Measurements from ENCODE around the gene CCL23. TPM values are rescaled to one million over a fixed set of nuclear protein-coding genes. Genes with fewer than 3 reads are reported as not detected.
"Not testable (repeated sequence)": the region's sequence is repeated elsewhere in the genome, so short reads cannot be mapped to it uniquely, and the experiment has no call there.

Gene CCL23
- total and polyA plus RNA-seq, 2 donors = 0.85 to 16.9 TPM

DNA sequence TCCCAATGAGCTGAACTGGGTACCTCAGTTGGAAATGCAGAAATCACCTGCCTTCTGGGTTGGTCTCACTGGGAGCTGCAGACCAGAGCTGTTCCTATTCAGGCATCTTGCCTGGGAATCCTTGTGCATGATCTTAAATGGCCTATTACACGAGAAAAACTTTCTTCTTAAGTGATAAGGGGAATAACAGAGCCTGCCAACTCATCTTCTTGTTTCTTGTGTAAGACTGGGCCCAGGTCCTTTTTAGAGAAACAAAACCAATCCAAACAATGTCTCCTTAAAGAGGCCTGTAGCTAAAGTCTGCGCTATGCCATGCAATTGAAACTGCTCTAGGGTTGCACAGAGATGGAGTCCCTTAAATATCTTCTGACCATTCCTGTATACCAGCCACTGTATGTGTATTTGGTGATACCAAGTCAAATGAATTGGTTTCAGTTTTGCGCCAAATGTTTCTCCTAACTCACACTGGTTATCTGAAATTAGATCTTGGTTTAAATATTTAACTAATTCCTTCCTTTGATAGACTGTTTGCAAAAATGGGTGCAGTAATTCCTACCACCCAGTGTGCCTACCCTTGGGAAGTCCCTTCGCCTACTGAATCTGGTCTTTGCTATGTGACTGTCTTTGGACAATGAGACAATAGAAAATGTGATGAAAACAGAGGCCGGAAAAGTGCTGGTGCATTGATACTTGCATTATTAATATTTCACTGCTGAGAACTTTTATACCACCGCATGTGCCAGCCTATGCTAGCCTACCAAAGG lies 6.5 kb upstream of the CCL23 start:
- DNase-seq (ENCODE audit: extremely low spot score) = no peak
- Histone ChIP-seq H3K4me1 (ENCODE audit: insufficient read depth) (no peaks in the 10 kb centered on the region), H3K36me3 (ENCODE audit: insufficient read depth) (no peaks in the 10 kb centered on the region), H3K27ac (ENCODE audit: low read depth) (no peak overlapping the region), H3K4me3 (ENCODE audit: low read depth, low read length) (no peak overlapping the region)
- 76% methylated on average over 6 of the region's 6 CpGs for WGBS

DNA sequence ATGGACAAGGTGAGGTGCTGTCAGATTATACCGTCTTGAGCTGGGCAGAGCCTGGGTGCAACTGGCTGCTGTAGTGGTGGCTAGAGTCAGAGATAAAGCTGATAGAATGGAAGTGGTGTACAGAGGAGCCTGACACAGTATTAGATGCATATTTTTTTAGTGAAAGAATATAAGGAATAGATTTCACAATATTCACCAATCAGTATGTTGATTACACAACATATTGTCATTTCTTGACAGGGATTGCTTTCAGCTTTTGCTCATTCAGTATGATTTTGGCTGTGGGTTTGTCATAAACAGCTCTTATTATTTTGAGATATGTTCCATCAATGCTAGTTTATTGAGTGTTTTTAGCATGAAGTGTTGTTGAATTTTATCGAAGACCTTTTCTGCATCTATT lies 1.7 kb upstream of the CCL23 start:
- H3K36me3 ChIP-seq (ENCODE audit: insufficient read depth) = no peaks in the 10 kb centered on the region
- H3K4me3 ChIP-seq (ENCODE audit: low read depth, low read length) = no peak overlapping the region
- no peak overlapping the region for H3K27ac ChIP-seq (ENCODE audit: low read depth)
- no peaks in the 10 kb centered on the region for H3K4me1 ChIP-seq (ENCODE audit: insufficient read depth)
- no peak for DNase-seq (ENCODE audit: extremely low spot score)
- WGBS = 75% methylated on average over 2 of the region's 2 CpGs

DNA sequence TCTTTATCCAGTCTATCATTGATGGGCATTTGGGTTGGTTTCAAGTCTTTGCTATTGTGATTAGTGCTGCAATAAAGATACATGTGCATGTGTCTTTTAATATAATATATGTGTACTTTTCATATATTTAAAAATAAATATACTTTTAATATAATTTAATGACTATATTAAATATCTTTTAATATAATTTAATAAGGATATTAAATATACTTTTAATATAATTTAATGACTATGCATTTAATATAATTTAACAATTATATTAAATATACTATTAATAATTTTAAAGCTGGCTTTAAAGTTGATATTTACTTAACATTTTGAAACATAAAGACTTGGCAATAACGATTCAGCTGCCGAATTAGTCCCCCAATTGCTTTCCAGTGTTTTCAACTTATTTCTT lies 1.2 kb downstream of the CCL23 start:
- H3K4me3 ChIP-seq (ENCODE audit: low read depth, low read length) = no peak overlapping the region
- no peak overlapping the region for H3K27ac ChIP-seq (ENCODE audit: low read depth)
- WGBS = 90% methylated on average over 2 of the region's 2 CpGs
- no peaks in the 10 kb centered on the region for H3K4me1 ChIP-seq (ENCODE audit: insufficient read depth)
- H3K36me3 ChIP-seq (ENCODE audit: insufficient read depth) = no peaks in the 10 kb centered on the region
- no peak for DNase-seq (ENCODE audit: extremely low spot score)

DNA sequence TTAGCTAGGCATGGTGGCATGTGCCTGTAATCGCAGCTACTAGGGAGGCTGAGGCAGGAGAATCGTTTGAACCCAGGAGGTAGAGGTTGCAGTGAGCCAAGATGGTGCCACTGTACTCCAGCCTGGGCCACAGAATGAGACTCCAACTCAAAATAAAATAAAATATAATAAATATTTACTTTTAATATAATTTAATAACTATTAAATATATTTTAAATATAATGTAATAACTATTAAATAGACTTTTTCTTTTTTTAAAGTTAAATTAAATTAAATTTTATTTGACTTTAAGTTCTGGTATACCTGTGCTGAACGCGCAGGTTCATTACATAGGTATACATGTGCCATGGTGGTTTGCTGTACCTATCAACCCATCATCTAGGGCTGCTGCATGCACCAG lies 1.9 kb downstream of the CCL23 start:
- H3K36me3 ChIP-seq (ENCODE audit: insufficient read depth); H3K4me1 ChIP-seq (ENCODE audit: insufficient read depth); H3K4me3 ChIP-seq (ENCODE audit: low read depth, low read length); DNase-seq (ENCODE audit: extremely low spot score); H3K27ac ChIP-seq (ENCODE audit: low read depth): not testable (repeated sequence)
- WGBS = 93% methylated on average over 4 of the region's 4 CpGs

DNA sequence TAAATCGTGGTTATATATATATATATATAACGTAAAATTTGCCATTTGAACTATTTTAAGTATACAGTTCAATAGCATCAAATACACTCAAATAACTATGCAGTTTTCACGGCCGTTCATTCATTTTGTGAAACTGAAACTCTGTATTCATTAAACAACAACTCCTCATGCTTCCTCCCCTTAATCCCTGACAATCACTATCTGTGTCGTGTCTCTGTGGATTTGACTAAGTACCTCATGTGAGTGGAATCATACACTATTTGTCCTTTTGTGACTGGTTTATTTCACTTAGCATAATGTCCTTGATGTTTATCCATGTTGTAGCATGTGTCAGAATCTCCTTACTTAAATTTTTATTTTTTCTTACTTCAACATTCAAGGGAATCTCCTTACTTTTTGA lies 2.8 kb downstream of the CCL23 start:
- Histone ChIP-seq H3K4me3 (ENCODE audit: low read depth, low read length) (no peak overlapping the region), H3K36me3 (ENCODE audit: insufficient read depth) (no peaks in the 10 kb centered on the region), H3K27ac (ENCODE audit: low read depth) (no peak overlapping the region), H3K4me1 (ENCODE audit: insufficient read depth) (no peaks in the 10 kb centered on the region)
- DNase-seq (ENCODE audit: extremely low spot score) = no peak
- WGBS = 65% methylated on average over 5 of the region's 5 CpGs

DNA sequence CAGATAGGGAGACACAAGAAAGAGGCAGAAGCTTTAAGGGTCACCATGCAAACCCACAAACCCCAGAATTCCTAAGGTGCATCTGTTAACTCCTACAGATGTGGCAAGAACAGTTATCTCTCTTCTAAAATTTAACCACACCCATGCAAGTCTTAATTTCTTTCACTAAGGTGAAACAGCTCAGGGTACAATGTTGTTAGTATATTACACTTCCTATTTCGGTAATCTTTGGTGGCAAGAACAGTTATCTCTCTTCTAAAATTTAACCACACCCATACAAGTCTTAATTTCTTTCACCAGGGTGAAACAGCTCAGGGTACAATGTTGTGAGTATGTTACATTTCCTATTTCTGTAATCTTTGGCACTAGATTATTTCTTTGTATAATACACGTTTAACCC lies 6.6 kb downstream of the CCL23 start:
- DNase-seq (ENCODE audit: extremely low spot score) = no peak
- H3K4me1 ChIP-seq (ENCODE audit: insufficient read depth) = no peaks in the 10 kb centered on the region
- no peak overlapping the region for H3K27ac ChIP-seq (ENCODE audit: low read depth)
- no peak overlapping the region for H3K4me3 ChIP-seq (ENCODE audit: low read depth, low read length)
- 67% methylated on average over 2 of the region's 2 CpGs for WGBS
- no peaks in the 10 kb centered on the region for H3K36me3 ChIP-seq (ENCODE audit: insufficient read depth)

DNA sequence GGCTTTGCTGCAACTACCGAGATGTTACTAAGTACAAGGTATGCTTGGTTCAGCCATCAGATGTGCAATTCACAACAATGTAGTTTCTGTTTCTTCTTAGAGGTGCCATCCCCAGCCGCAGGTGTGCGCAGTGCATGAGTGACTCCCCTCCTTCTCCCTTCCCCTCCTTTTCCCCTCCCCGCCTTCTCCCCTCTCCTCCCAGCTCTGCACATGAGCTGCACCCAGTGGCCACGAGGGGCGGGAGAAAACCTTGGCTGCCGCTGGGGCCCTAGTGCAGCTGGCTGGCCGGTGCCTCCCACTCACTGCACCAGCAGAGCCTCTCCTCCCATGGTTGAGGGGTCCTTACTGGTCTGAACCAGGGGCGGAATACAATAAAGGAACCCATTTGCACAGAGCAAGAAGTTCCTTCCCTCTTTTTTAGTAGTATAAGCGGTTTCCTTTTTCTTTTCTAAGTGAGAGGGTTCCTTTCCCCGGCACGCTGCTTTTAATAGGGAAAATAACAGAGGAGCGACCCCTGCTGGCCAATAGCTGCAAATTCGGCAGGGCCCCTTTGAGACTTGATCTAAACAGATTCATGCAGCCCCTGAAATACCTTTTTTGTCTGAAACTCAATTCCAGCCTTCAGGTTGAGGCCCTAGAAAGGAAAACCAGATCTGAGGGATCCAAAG lies 8.6 kb downstream of the CCL23 start:
- DNase-seq (ENCODE audit: extremely low spot score) = no peak
- Histone ChIP-seq H3K4me3 (ENCODE audit: low read depth, low read length) (no peak overlapping the region), H3K36me3 (ENCODE audit: insufficient read depth) (no peaks in the 10 kb centered on the region), H3K27ac (ENCODE audit: low read depth) (no peak overlapping the region), H3K4me1 (ENCODE audit: insufficient read depth) (no peaks in the 10 kb centered on the region)
- 82% methylated on average over 14 of the region's 14 CpGs for WGBS

DNA sequence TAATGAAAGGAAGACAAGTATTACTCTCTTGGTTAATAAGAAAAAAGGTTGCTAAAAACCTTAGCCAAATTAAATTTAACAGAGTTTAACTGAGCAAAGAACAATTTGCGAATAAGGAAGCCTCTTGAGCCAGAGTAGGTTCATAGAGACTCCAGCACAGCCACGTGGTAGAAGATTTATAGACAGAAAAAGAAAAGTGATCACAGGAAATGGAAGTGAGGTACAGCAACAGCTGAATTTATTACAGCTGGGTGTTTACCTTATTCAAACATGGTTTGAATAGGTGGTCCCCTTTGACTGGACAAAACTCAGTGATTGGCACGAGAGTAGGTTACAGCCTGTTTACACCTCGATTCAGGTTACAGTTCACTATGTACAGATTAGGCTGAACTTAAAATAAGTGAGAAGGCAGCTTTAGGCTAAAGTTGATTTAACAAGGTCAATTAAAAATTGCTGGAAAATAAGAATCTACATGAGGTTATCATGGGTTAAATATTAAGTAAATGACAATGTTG lies 13.1 kb downstream of the CCL23 start:
- 41% methylated on average over 4 of the region's 4 CpGs for WGBS
- no peaks in the 10 kb centered on the region for H3K4me1 ChIP-seq (ENCODE audit: insufficient read depth)
- no peak overlapping the region for H3K27ac ChIP-seq (ENCODE audit: low read depth)
- H3K4me3 ChIP-seq (ENCODE audit: low read depth, low read length) = no peak overlapping the region
- DNase-seq (ENCODE audit: extremely low spot score) = no peak
- H3K36me3 ChIP-seq (ENCODE audit: insufficient read depth) = no peaks in the 10 kb centered on the region

DNA sequence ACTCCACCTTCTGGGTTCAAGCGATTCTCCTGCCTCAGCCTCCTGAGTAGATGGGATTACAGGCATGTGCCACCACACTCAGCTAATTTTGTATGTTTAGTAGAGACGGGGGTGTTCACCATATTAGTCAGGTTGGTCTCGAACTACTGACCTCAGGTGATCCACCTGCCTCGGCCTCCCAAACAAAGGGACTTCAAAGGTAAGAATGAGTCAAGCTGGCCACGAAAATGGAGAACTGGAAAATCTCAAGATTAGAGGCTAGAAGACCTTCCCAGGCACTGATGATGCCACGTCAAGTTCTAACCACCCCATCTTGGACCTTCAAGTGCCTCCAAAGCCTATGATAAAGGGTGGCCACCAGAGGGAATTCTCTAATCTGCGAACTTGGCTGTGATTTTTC lies 15.1 kb downstream of the CCL23 start:
- WGBS = 86% methylated on average over 7 of the region's 7 CpGs
- Histone ChIP-seq H3K4me1 (ENCODE audit: insufficient read depth) (no peaks in the 10 kb centered on the region), H3K4me3 (ENCODE audit: low read depth, low read length) (no peak overlapping the region), H3K36me3 (ENCODE audit: insufficient read depth) (no peaks in the 10 kb centered on the region), H3K27ac (ENCODE audit: low read depth) (no peak overlapping the region)
- no peak for DNase-seq (ENCODE audit: extremely low spot score)

DNA sequence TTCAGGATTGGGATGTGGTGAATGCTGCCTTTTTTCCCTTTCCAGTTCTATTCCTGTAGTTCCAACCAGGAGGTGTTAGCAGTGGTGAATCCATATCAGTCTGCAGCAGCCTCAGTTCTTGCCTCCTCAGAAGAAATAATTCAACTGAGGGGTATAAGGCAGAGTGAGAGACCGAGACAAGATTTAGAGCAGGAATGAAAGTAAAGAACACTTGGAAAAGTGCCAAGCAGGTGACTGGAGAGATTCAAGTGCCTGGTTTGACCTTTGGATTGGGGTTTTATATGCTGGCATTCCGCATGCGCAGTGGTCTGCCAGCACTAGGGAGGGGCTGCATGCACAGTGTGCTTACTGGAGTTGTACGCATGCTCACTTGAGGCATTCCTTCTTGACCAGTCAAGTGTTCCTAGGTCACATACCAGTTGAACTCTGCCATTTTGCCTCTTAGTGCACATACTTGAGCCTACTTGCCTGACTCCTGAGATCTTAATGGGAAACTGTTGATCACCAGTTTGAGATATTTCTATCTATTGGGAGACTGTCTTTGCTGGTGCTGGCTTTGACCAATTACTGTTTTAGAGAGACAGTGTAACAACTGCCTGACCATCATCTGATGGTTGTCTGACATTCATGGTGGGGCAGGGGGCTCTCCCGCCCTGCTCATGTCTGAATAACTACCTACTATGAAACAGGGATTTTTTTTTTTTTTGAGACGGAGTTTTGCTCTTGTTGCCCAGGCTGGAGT lies 15.7 kb downstream of the CCL23 start:
- no peaks in the 10 kb centered on the region for H3K36me3 ChIP-seq (ENCODE audit: insufficient read depth)
- 72% methylated on average over 6 of the region's 6 CpGs for WGBS
- H3K27ac ChIP-seq (ENCODE audit: low read depth) = no peak overlapping the region
- H3K4me3 ChIP-seq (ENCODE audit: low read depth, low read length) = no peak overlapping the region
- DNase-seq (ENCODE audit: extremely low spot score) = no peak
- H3K4me1 ChIP-seq (ENCODE audit: insufficient read depth) = no peaks in the 10 kb centered on the region

DNA sequence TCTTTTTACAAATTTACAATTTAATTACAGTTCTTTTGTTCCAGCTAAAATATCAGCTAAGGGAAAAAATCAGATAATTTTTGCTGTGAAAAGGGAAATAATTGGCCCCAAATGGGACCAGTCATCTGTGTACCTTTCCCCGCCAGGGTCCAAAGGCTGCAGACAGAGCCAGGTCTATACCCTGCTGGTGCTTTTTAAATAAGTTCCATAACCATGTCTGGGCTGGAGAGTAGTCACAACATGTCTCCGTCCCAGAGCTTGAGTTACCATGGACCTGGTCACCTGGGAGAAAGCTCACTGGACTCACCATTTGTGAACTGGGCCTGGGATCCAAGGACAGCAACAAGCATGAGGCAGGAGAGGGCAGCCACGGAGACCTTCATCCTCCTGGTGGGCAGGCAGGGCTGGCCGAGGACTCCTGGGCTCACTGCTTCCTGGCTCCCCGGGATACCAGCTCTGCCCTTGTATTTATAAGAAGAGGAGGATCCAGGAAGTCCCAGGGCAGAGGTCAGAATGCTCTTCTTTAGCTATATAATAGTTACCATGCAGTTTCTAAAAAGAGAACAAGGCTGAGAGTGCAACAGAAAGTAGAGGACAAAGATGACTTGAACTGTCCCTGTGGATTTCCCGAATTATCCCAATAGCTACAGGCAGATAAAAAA lies 16.5 kb downstream of the CCL23 start, which contains the start of gene CCL15:
Gene CCL15 (minus strand): TSS at position 444 of the 662 bp plus-strand sequence. CDS start 61 bp downstream, at position 383.
- Histone ChIP-seq H3K36me3 (ENCODE audit: insufficient read depth) (no peaks in the 10 kb centered on the region), H3K4me1 (ENCODE audit: insufficient read depth) (no peaks in the 10 kb centered on the region), H3K4me3 (ENCODE audit: low read depth, low read length) (no peak within 1 kb of the TSS), H3K27ac (ENCODE audit: low read depth) (no peak within 1 kb of the TSS)
- WGBS = 47% methylated on average over 6 of the region's 6 CpGs
- DNase-seq (ENCODE audit: extremely low spot score) = no peak

DNA sequence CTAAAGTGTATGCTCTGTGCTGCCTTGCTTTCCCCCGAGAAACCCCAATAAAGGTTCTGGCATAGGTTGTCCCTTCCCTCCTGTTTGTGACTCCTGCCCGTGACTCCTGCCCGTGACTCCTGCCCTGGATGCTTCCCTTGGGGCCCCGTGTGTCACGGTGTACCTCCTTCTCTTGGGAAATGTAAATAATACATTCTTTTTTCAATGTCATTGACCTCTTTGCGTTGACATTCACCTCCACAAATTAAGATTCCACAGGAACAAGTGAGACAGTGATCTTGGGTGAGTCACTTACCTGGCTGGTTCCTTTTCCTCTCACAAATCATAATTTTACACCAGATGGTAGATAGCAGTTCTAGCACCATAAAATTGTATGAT lies 17.1 kb downstream of the CCL23 start:
- H3K36me3 ChIP-seq (ENCODE audit: insufficient read depth) = no peaks in the 10 kb centered on the region
- H3K4me3 ChIP-seq (ENCODE audit: low read depth, low read length) = no peak overlapping the region
- no peak for DNase-seq (ENCODE audit: extremely low spot score)
- no peak overlapping the region for H3K27ac ChIP-seq (ENCODE audit: low read depth)
- WGBS = 77% methylated on average over 6 of the region's 6 CpGs
- H3K4me1 ChIP-seq (ENCODE audit: insufficient read depth) = no peaks in the 10 kb centered on the region

DNA sequence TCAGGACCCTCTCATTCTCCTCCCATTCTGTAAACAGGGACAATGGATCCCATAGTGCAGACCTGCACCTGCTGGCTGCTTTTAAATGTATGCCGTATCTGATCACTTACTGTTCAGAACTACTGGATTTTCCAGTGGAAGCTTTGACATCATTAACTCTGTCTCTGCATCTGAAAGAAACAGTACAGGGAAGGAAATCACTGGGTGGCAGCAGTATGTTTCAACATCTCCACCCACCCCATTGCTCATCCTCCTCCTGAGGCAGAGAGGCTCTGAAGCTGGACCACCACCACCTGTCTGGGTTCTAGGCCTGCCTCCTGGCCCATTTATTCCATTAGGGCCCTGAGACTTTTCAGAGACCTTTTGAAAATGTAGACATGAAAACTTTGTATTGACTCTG lies 19.0 kb downstream of the CCL23 start:
- Histone ChIP-seq H3K36me3 (ENCODE audit: insufficient read depth) (no peaks in the 10 kb centered on the region), H3K4me3 (ENCODE audit: low read depth, low read length) (no peak overlapping the region), H3K4me1 (ENCODE audit: insufficient read depth) (no peaks in the 10 kb centered on the region), H3K27ac (ENCODE audit: low read depth) (no peak overlapping the region)
- 70% methylated on average over 1 of the region's 1 CpG for WGBS
- DNase-seq (ENCODE audit: extremely low spot score) = no peak

All from urinary bladder (tissue), 4 donors.